Naive thymus-derived CD8-positive, alpha-beta T cell (primary cell): Measurements from ENCODE around the gene GXYLT1. TPM values are rescaled to one million over a fixed set of nuclear protein-coding genes. Genes with fewer than 3 reads are reported as not detected.
"Not testable (repeated sequence)": the region's sequence is repeated elsewhere in the genome, so short reads cannot be mapped to it uniquely, and the experiment has no call there.

Experiments used
- ATAC-seq, 2 donors: fragments of 150-1000 bp; cut with Tn5 transposase in 1 of 2; sonication (Bioruptor Pico), chemical (Tn5 transposase) in 1 of 2; 1 replicate in 1 of 2; 2 replicates in 1 of 2; pipeline ENCODE4 v1.10.0; 2021; ENCODE audit warnings: mild to moderate bottlenecking in 2 of 2, moderate library complexity in 2 of 2
- POLR2A ChIA-PET: fragments of 350-600 bp; sonication (Branson Sonifier 250); formaldehyde crosslinking; loops from one replicate; lab custom pipeline; 2021; ENCODE audit warnings: antibody characterized with exemption; lab: Charles Lee
- DNase-seq, 10 donors: peaks; one replicate each; pipeline versions ENCODE4 v3.0.0 to v3.0.0-alpha.2; 2020 to 2022
- H3K27ac Mint-ChIP-seq, 10 donors: one replicate each; pipeline ENCODE4 v1.8.0; 2020 to 2022; ENCODE audit warnings: mild to moderate bottlenecking in 10 of 10, mixed read lengths in 10 of 10, moderate library complexity in 4 of 10, inconsistent platforms in 1 of 10
- H3K27me3 Mint-ChIP-seq, 5 donors: one replicate each; pipeline ENCODE4 v1.8.0; 2021 to 2022; ENCODE audit warnings: mixed read lengths in 5 of 5
- H3K36me3 Mint-ChIP-seq, 3 donors: one replicate each; pipeline ENCODE4 v1.8.0; 2020 to 2022; ENCODE audit warnings: mixed read lengths in 3 of 3, mild to moderate bottlenecking in 2 of 3, inconsistent platforms in 1 of 3
- H3K4me1 Mint-ChIP-seq, 4 donors: one replicate each; pipeline ENCODE4 v1.8.0; 2021 to 2022; ENCODE audit warnings: mixed read lengths in 4 of 4
- H3K4me3 Mint-ChIP-seq, 10 donors: one replicate each; pipeline ENCODE4 v1.8.0; 2020 to 2022; ENCODE audit warnings: mild to moderate bottlenecking in 10 of 10, mixed read lengths in 10 of 10, moderate library complexity in 6 of 10, inconsistent platforms in 1 of 10
- H3K9me3 Mint-ChIP-seq, 9 donors: one replicate each; pipeline ENCODE4 v1.8.0; 2020 to 2022; ENCODE audit warnings: mixed read lengths in 9 of 9, mild to moderate bottlenecking in 3 of 9, inconsistent platforms in 1 of 9, moderate library complexity in 1 of 9
- polyA plus RNA-seq, 3 donors: library from polyadenylated mRNA; unstranded; fragments of 300-500 nt; fragmentation: Illumina TruSeq; gene quantifications; one replicate each; pipeline ENCODE4 v1.2.3, GENCODE V29; 2021
- total RNA-seq, 8 experiments: library from RNA in 2 of 8; stranded (reverse) in 2 of 8; gene quantifications; one replicate each; pipeline ENCODE4 v1.2.3 and lab custom pipeline; 2021 to 2026

The GXYLT1 gene
- total and polyA plus RNA-seq, 5 experiments from 2014 or later, result 1.6 to 10.8 (median 2.6) TPM

DNA sequence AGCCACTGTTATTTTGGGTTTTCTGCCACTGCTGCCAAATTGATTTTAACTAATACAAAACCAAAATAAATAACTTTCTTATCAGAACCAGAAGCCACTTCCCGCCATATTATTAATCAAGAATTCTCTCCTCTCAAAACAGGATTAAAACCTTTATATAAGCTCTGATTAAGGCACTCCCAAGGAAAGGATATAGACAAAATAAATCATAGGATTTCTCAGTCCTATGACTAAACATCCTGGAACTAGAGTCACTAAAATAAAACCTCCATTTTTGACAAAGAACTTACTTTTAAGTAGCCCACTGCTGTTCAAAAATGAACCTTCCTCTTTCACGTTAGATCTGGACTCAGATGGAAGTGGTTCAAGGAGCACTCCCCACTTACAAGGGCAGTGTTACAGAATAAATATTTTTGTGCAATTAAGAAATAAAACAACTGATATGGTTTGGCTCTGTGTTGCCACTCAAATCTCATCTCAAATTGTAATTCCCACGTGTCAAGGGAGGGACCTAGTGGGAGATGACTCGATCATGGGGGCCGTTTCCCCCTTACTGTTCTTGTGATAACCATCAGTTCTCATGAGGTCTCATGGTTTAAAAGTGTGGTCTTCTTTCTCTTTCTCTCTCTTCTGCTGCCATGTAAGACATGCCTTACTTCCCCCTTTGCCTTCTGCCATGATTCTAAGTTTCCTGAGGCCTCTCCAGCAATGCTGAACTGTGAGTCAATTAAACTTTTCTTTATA lies 26.4 kb downstream of the GXYLT1 start:
- ATAC-seq (no peak), DNase-seq (no peak)
- H3K9me3 Mint-ChIP-seq, result peaks cover 0 to 8% (median 4%) of the 10 kb centered on the region in 9 donors
- POLR2A ChIA-PET, result no interaction called here
- peaks cover 0 to 10% (median 7%) of the 10 kb centered on the region in 4 donors for H3K4me1 Mint-ChIP-seq
- no peaks in the 10 kb centered on the region for H3K27me3 Mint-ChIP-seq
- H3K36me3 Mint-ChIP-seq, result peaks cover 22 to 49% (median 44%) of the 10 kb centered on the region in 3 donors
- no peak overlapping the region for H3K4me3 Mint-ChIP-seq
- H3K27ac Mint-ChIP-seq, result peak overlapping the region in 4 of 10 donors; percentile 21 to 57 (median 50)

DNA sequence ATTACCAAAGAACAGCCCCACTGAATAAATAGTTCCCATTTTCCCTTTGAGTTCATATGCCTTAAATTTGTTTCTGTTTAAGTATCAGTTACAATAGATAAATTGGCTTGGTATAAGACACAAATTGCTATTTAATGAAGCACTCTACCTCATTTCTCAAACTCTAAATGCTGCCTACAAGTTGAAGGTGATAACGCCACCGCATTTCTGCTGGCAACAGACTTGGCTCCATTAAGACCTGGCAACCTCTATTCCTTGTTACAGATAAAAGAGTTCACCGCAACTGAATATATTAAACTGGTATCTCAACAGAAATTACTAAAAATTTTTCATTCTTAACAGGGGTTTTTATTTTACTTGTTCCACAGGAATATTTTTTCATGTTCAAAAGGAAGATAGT lies 35.6 kb downstream of the GXYLT1 start:
- peaks cover 9 to 54% (median 23%) of the 10 kb centered on the region in 3 donors for H3K36me3 Mint-ChIP-seq
- H3K9me3 Mint-ChIP-seq, result peaks cover 0 to 12% (median 7%) of the 10 kb centered on the region in 9 donors
- peaks cover 0 to 8% (median 1%) of the 10 kb centered on the region in 4 donors for H3K4me1 Mint-ChIP-seq
- no peaks in the 10 kb centered on the region for H3K27me3 Mint-ChIP-seq
- DNase-seq (no peak), ATAC-seq (no peak)
- no peak overlapping the region for H3K27ac Mint-ChIP-seq
- POLR2A ChIA-PET, result no interaction called here
- no peak overlapping the region for H3K4me3 Mint-ChIP-seq

DNA sequence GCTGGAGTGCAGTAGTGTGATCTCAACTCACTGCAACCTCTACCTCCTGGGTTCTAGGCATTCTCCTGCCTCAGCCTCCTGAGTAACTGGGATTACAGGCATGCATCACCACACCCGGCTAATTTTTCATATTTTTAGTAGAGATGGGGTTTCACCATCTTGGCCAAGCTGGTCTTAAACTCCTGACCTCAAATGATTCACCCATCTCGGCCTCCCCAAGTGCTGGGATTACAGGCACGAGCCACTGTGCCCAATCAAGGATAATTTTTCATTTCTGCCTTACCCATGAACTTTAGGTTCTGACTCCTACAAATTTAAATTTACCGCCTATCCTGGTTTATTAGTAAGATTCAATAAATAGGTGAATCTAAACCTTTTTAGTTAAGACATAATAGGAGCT lies 37.9 kb downstream of the GXYLT1 start:
- H3K27me3 Mint-ChIP-seq, H3K4me3 Mint-ChIP-seq, DNase-seq, H3K4me1 Mint-ChIP-seq, H3K27ac Mint-ChIP-seq, H3K9me3 Mint-ChIP-seq, ATAC-seq, POLR2A ChIA-PET: not testable (repeated sequence)
- H3K36me3 Mint-ChIP-seq, result peaks cover 0 to 35% (median 10%) of the 10 kb centered on the region in 3 donors

DNA sequence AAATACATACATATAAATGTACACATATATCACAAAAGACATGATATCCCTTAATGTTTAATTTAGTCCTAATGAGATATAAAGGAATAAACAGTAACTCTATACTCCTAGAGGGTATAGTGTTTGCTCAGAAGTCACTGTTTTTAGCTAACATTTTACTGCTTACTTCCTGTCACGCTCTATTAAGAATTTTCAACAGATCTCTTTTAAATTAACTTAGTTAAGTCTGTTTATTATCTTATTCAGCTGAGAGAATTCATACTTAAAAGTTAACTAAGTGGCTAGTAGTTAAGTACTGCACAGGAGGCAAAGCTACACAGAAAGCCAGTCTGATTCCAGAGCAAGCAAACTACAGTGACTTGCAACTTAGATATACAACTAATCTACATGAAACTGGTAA lies 39.9 kb downstream of the GXYLT1 start:
- H3K27me3 Mint-ChIP-seq, result no peaks in the 10 kb centered on the region
- H3K4me1 Mint-ChIP-seq, result peaks cover 0 to 8% (median 0%) of the 10 kb centered on the region in 4 donors
- POLR2A ChIA-PET, result no interaction called here
- no peak for DNase-seq
- H3K4me3 Mint-ChIP-seq, result no peak overlapping the region
- no peaks in the 10 kb centered on the region for H3K9me3 Mint-ChIP-seq
- peaks cover 0 to 22% (median 0%) of the 10 kb centered on the region in 3 donors for H3K36me3 Mint-ChIP-seq
- peak overlapping the region in 2 of 10 donors; percentile 45 to 67 for H3K27ac Mint-ChIP-seq
- no peak for ATAC-seq

DNA sequence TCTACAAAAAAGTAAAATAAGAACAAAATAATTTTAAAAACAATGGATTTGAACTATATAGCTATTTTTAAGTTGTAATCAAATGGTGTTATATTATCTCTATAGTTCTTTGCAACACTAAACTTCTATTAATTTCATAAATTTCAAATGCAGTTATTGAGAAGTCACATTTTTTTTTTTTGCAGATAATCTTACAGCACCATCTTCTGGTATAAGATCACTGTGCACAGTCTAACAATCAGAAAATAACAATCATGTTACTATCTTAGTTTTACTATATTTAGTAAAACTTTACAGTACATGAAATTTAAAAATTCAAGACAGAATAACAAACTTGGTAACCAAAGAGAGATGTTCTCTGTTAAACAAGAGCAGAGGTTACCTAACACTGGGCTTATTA lies 40.6 kb downstream of the GXYLT1 start:
- Mint-ChIP-seq H3K9me3 (no peaks in the 10 kb centered on the region), H3K4me1 (peaks cover 0 to 9% (median under 1%) of the 10 kb centered on the region in 4 donors), H3K27ac (peak overlapping the region in 5 of 10 donors; percentile 20 to 67 (median 45)), H3K4me3 (no peak overlapping the region), H3K27me3 (no peaks in the 10 kb centered on the region), H3K36me3 (peaks cover 0 to 16% (median 0%) of the 10 kb centered on the region in 3 donors)
- POLR2A ChIA-PET, result no interaction called here
- ATAC-seq, result peak in 1 of 2 donors; percentile 40
- DNase-seq, result no peak

DNA sequence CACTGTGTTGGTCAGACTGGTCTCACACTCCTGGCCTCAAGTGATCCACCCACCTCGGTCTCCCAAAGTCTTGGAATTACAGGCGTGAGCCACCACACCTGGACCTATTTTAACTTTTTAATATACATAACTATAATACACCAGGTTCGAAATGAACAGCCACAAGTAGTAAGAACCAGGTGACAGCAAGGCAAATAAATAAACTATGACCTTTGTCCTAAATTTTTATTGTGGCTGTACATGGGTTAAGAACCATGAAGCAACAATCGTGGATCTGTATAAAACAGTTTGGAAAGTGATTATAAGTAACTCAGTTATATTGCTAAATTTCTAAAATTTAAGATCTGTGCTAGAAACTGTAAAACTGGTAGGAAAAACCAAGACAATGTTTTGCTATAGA lies 41.5 kb downstream of the GXYLT1 start:
- no peaks in the 10 kb centered on the region for H3K9me3 Mint-ChIP-seq
- POLR2A ChIA-PET, result no interaction called here
- ATAC-seq (no peak), DNase-seq (no peak)
- no peak overlapping the region for H3K27ac Mint-ChIP-seq
- peaks cover 0 to 7% (median 0%) of the 10 kb centered on the region in 3 donors for H3K36me3 Mint-ChIP-seq
- no peak overlapping the region for H3K4me3 Mint-ChIP-seq
- H3K4me1 Mint-ChIP-seq, result peaks cover 1 to 17% (median 8%) of the 10 kb centered on the region in 4 donors
- no peaks in the 10 kb centered on the region for H3K27me3 Mint-ChIP-seq

DNA sequence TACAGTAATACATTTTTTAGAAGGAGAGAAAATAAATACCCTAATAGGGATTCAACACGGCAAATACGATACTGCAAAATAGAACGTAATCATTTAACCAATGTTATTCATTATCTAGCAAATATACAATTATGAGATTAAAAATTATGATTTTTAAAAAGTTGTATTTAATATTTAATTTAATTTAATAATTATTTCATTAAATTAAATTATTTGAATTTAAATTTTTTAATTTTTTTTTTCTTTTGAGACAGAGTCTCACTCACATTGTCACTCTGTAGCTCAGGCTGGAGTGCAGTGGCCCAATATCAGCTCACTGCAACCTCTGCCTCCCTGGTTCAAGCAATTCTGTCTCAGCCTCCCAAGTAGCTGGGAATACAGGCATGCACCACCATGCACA lies 42.0 kb downstream of the GXYLT1 start:
- peaks cover 0 to 6% (median 3%) of the 10 kb centered on the region in 3 donors for H3K36me3 Mint-ChIP-seq
- H3K27me3 Mint-ChIP-seq, result no peaks in the 10 kb centered on the region
- H3K9me3 Mint-ChIP-seq, result no peaks in the 10 kb centered on the region
- POLR2A ChIA-PET, result no interaction called here
- no peak overlapping the region for H3K4me3 Mint-ChIP-seq
- peaks cover 5 to 22% (median 12%) of the 10 kb centered on the region in 4 donors for H3K4me1 Mint-ChIP-seq
- DNase-seq, result no peak
- ATAC-seq, result no peak
- peak overlapping the region in 4 of 10 donors; percentile 3 to 51 (median 4) for H3K27ac Mint-ChIP-seq

DNA sequence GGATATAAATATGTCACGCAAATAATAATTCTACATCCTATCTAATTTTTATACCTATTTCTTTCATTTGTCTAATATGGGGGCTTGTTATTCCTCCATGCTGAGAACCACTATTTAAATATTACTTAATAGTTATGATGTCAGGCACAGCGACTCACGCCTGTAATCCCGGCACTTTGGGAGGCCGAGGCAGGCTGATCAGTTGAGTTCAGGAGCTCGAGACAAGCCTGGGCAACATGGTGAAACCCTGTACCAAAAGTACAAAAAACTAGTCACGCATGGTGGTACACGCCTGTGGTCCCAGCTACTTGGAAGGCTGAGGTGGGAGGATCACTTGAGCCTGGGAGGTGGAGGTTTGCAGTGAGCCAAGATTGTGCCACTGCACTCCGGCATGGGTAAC lies 45.2 kb downstream of the GXYLT1 start:
- no peak for ATAC-seq
- Mint-ChIP-seq H3K27me3 (no peaks in the 10 kb centered on the region), H3K4me1 (peaks cover 13 to 47% (median 37%) of the 10 kb centered on the region in 4 donors), H3K4me3 (peak overlapping the region in 1 of 10 donors; percentile 34), H3K9me3 (no peaks in the 10 kb centered on the region), H3K27ac (peak overlapping the region in 9 of 10 donors; percentile 83 to 99 (median 98)), H3K36me3 (peaks cover 0 to 7% (median 5%) of the 10 kb centered on the region in 3 donors)
- no peak for DNase-seq
- POLR2A ChIA-PET, result no interaction called here

DNA sequence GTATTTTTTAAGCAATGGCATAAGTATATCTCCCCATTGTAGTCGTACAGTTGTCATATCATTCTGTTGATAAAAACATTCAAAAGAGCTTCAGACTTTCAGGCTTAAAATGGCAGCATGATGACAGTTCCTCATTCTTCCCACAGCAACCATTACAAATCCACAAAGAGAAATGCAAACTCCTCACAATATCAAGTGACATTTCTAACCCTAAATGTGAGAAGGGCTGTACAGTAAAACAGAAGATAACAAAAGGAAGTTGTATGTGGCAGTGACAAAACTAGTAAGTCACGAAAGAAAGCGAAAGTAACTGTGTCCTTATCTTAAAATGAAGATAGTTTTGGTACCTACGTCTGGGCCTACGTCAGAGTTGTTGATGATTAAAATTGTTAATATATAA lies 46.7 kb downstream of the GXYLT1 start:
- POLR2A ChIA-PET, result interaction anchor here (1.4 kb wide), 1 partner anchor 47 kb away, joined by 3 read pairs; no protein-coding TSS in a partner anchor
- Mint-ChIP-seq H3K9me3 (no peaks in the 10 kb centered on the region), H3K27ac (peak overlapping the region; percentile 96 to 99 (median 98)), H3K36me3 (peaks cover 0 to 13% (median 11%) of the 10 kb centered on the region in 3 donors), H3K27me3 (no peaks in the 10 kb centered on the region), H3K4me1 (peaks cover 13 to 52% (median 41%) of the 10 kb centered on the region in 4 donors), H3K4me3 (peak overlapping the region; percentile 84 to 95 (median 87))
- peak; percentile 83 to 93 for ATAC-seq
- DNase-seq, result peak in 5 of 10 donors; percentile 13 to 78 (median 60)

DNA sequence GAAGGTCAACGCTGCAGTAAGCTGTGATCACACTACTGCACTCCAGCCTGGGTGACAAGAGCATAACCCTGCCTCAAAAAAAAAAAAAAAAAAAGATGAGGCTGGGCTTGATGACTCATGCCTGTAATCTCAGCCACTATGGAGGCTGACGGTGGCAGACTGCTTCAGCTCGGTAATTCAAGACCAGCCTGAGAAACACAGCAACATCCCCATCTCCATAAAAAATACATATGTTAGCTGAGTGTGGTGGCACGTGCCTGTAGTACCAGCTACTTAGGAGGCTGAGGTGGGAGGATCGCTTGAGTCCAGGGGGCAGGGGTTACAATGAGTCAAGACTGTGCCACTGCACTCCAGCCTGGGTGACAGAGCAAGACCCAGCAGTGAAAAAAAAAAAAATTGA lies 50.4 kb downstream of the GXYLT1 start:
- no peaks in the 10 kb centered on the region for H3K9me3 Mint-ChIP-seq
- H3K36me3 Mint-ChIP-seq, result peaks cover 5 to 31% (median 29%) of the 10 kb centered on the region in 3 donors
- peaks cover 20 to 63% (median 55%) of the 10 kb centered on the region in 4 donors for H3K4me1 Mint-ChIP-seq
- DNase-seq, result no peak
- peak overlapping the region in 7 of 10 donors; percentile 18 to 73 (median 33) for H3K4me3 Mint-ChIP-seq
- ATAC-seq, result peak in 1 of 2 donors; percentile 66
- POLR2A ChIA-PET, result interaction anchor here (0.6 kb wide), 1 partner anchor 291 kb away, joined by 3 read pairs; no protein-coding TSS in a partner anchor
- H3K27ac Mint-ChIP-seq, result peak overlapping the region in 4 of 10 donors; percentile 23 to 80 (median 71)
- H3K27me3 Mint-ChIP-seq, result no peaks in the 10 kb centered on the region

DNA sequence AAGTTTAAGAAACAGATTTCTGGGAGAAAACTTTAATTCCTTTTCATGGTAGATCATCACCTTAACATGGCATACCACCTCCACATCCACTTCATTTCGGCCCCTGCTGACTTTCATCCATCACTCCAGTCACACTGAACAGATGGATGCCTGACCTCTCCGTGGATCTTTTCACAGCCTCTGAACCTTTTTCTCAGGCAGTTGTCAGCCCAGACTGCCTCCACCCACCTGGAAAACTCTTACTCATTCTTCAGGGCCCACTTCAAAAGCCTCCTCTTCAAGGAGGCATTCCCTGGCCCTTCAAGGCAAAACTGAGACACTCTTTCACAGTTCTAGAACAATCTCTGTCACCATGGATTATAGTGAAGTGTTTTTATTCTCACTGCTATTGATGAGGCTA lies 52.9 kb downstream of the GXYLT1 start:
- peaks cover 14 to 40% (median 35%) of the 10 kb centered on the region in 4 donors for H3K4me1 Mint-ChIP-seq
- peaks cover 12 to 50% (median 33%) of the 10 kb centered on the region in 3 donors for H3K36me3 Mint-ChIP-seq
- no peaks in the 10 kb centered on the region for H3K9me3 Mint-ChIP-seq
- H3K4me3 Mint-ChIP-seq, result peak overlapping the region in 3 of 10 donors; percentile 9 to 46 (median 16)
- H3K27me3 Mint-ChIP-seq, result no peaks in the 10 kb centered on the region
- H3K27ac Mint-ChIP-seq, result peak overlapping the region in 4 of 10 donors; percentile 1 to 82 (median 10)
- DNase-seq (no peak), ATAC-seq (no peak)
- POLR2A ChIA-PET, result no interaction called here

DNA sequence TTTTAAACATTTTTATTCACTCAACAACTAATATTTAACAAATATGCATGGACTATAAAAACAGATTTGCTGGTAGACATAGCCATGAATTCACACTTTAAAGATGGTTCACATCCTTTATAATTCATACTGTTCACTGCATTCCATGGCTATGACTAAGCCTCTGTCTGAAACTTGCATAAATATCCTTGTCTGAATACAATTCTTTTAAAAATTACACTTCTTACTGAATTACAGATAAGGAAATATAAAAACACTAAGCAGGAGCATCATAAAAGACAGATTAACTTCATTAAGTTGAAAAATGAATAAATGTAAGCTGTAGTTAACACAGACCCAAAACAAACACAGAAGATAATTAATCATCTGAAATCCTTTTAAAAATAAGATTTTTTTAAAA lies 53.8 kb downstream of the GXYLT1 start:
- Mint-ChIP-seq H3K4me1 (peaks cover 14 to 32% (median 26%) of the 10 kb centered on the region in 4 donors), H3K4me3 (no peak overlapping the region), H3K27ac (no peak overlapping the region), H3K27me3 (no peaks in the 10 kb centered on the region), H3K36me3 (peaks cover 15 to 56% (median 38%) of the 10 kb centered on the region in 3 donors), H3K9me3 (no peaks in the 10 kb centered on the region)
- no peak for DNase-seq
- no peak for ATAC-seq
- POLR2A ChIA-PET, result no interaction called here

DNA sequence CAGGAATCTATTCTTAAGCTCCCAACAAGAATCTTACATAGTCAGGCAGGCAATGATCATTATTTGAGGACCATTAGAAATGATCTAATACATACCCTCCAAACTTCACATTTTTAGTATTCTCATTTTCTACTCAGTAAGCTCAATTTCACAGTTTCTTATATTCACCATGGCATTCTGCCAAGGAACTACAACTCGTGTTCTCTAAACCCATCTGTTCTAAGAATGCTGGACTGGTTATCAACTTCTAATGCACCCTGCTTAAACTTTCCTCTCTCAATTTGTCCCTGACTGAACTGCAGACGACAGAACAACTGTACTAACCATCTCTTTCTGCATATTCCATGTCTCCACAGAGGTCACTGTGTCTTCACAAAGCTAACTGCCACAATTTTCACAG lies 58.6 kb downstream of the GXYLT1 start:
- H3K4me1 Mint-ChIP-seq, result peaks cover 0 to 7% (median 2%) of the 10 kb centered on the region in 4 donors
- H3K36me3 Mint-ChIP-seq, result peaks cover 11 to 65% (median 31%) of the 10 kb centered on the region in 3 donors
- POLR2A ChIA-PET, result no interaction called here
- H3K27me3 Mint-ChIP-seq, result no peaks in the 10 kb centered on the region
- DNase-seq, result no peak
- no peak overlapping the region for H3K27ac Mint-ChIP-seq
- no peak overlapping the region for H3K4me3 Mint-ChIP-seq
- ATAC-seq, result no peak
- no peaks in the 10 kb centered on the region for H3K9me3 Mint-ChIP-seq
